ENCODE results near the gene WDR64.
"Not testable (repeated sequence)": the region's sequence is repeated elsewhere in the genome, so short reads cannot be mapped to it uniquely, and the experiment has no call there.

The WDR64 gene

DNA sequence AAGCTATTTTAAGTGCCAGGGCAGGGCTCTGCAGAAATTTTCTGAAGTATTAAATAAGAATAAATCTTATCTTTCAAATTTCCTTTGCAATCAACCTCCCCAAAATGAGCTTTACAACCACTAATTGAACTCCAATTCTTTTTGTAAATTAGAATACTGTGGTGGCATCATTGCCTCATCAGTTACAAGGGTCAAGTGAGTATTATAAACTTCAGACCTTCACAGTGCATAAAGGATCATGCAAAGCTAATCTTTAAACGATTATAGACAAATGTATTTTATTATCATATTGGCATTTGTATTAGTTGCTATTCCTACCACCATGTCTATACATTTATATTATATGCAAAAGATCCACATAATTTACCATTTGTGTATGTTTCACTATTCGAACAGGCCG is 19.1 kb upstream of the WDR64 start:
- DNase-seq = no peak

DNA sequence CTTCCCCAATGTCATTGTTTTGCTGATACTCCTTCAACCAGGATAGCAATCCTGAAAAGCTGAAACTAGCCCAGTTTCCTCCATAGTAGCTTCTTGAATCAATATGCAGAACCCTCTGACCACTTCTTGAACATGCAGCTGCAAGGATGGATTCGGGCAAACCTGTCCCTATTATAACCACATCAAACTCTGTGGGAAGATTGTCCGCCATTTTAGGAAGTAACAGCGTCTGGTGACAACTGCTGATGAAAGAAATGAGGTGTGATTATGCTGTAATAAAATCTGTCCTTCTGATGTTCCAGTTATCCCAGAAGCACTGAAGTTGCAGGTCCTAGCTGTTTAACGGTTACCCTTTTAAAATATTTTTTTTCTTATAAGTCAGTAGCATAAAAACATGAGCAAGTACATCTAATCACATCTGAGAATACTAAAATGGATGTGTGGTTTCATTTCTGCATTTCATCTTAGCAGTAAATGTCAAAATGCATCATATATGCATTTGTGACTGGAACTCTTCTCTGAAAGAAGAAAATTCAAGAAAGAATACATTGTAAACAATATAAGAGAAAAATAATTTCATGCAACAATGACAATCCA is 16.4 kb upstream of the WDR64 start:
- no peak for DNase-seq

DNA sequence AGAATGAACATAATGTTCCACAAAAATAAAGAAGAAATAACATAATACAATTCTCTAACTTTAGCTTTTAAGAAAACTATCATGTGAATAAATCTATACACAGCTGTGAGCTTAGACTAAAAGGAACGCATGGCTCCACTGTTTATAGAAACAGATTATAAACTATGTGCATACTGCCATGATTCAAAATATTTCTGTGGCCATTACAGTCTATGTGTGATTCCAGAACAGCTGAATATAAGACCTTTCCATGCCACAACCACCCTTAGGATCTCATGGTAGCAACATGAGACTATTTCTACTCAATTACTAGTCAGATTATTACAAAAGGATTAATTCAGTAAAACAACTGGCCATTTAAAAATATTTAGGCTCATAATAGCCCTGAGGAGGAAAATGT is 15.8 kb upstream of the WDR64 start:
- no peak for DNase-seq

DNA sequence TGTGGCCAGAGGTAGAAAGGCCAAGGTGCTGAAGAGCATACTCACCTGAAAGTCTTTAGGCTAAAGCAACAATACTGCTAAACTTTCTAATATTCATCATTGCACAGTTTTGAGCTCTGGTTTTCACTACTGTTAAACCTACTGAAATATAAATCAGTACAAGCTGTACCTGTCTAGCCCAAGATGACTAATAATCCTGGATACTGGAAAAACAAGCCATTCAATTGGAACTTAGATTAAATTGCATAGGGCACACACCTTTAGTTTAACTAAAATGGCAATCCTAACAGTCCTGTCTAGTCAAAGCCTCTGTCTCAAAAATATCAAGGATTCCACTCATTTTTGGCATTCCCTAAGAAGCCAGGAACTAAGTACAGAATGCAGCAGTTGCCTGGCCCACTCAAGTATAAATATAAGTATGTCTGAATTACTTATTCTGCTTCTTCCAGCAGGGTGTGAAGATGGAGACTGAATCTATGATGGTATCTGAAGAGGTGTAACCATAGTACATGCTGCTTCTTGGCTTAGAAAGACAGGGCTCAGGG is 15.0 kb upstream of the WDR64 start:
- DNase-seq = no peak

DNA sequence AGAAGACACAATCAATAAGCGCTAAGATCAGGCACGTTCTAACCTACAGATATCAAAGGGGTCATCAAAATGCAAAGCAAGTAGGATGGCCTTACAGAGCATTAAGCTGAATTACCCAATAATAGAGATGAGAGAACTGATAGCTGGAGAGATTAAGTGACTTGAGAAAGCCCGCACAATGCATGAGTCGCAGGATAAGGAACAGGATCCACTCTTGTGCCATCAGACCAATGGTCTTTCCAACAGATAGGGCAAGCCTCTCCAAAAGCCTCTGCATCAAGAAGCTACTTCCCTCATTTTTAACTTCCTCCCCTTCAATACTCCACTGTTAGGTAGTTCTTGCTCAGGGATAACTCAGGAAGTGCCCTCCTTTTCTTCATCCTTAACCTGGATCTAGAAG is 14.5 kb upstream of the WDR64 start:
- no peak for DNase-seq

DNA sequence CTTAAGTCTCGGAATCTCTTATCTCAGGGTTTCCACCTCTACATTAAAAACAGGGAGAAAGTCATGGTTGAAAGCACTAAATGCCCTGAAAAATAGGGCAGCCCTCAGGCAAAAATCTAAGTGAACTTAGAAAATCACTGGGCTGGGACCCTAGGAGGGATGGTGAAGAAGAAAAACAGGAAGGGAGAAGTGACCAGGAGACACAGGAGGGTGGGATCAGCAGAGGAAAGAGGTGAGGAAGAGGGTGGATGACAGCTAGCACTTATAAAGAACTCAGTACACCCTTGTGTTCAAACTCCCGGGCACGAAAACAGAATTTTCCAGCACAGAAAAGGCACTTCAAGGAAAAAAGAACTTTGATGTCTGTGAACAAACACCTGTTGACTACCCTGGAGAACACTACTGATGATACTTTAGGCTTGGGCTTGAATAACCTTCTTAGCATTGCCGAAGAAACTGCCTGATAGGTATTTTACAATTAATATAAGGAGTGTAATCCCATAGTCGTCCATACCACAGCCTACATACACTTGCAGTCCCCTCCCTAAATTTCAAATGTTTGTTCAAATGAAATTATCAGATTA is 13.9 kb upstream of the WDR64 start:
- no peak for DNase-seq

DNA sequence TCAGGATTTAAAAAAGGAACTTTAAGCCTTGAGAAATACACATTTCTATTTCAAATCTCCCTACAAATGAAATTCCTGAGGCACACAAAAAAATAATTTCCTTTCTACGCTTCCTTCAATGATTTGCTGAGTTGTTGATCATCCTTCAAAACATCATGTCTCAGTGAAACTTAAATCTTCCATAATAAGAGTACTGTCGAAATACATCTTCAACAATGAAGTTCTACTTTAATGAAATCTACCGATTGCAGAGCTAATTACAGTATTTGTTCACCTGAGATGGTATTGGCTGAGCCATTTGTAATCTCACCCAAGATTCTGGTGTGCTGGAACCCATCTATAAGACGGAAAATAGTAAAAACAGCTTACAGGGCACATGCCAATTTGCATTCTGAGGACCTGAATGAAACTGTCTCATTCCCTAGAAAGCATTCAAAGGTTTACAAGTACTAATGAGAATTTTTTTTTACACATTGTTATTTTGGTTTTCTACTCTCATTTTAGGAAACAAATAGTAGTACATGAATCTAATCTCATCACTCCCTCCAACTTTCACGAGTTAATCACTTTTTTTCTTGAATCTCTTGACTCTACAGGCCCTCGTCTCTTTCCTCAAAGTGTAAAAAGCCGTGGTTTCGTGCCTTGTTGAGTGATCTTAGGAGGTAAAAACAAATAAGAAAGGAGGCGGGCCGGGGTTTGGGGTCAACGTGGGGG is 13.0 kb upstream of the WDR64 start:
- DNase-seq = no peak

DNA sequence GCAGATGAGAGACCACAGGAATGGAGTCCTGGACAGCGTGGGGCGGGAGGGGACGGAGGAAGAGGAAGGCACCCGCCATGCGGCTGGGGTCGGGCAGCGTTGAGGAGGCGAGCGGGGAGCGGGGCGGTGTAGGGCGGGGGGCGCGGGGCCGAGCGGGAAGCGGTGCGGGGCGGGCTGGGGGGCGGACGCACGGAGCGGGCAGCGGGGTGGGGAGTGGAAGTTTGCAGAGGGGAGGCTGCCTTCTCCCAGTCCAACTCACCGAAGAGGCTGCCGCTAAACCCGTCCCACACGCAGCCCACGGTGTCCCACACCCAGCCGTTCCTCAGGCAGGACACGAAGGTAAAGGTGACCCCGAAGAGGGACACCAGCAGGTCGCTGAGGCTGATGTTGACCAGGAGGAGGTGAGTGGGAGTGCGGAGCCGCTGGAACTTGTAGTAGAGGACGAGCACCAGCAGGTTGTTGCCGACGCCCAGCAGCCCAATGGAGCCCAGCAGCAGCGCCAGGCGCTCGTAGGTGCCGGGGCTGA is 12.4 kb upstream of the WDR64 start:
- DNase-seq = peak; percentile 33

DNA sequence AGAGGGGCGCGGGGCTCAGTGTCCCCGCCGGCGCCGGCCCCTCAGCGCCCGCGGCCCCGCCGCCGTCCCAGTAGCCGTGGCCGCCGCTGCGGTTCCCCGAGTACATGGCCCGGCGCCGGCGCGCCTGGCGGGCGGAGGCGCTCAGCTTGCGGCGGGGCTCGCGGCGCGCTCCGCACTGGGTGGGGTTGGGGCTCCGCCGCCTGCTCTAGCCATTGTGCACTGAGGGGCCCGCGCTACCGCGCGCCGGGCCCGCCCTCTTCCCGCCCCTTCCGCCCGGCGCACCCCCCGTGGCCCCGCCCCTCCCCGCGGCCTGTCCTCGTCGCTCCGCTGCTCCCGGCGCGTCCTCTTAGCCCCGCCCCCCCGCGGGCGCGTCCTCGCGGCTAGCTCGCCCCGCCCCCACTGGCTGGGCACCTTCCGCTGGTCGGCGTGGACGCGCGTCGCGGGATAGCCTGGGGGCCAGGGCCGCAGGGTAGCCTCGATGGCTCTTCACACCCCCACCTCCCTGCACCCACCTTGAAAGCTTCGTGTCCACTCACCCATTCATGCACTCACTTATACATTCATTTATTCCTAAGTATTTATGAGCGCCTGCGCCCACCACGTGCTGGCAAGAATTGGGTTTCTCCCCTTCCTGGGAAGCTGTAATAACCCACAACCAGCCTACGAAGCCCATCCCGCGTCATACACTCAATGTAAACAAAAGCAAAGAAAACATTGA is 11.8 kb upstream of the WDR64 start, which contains the start of the genes CHML and OPN3:
Gene CHML (minus strand): TSS at position 221 of the 718 bp plus-strand sequence. CDS start 4,603 bp downstream, outside the sequence.
Gene OPN3 (minus strand): TSS at position 221 of the 718 bp plus-strand sequence. CDS start 115 bp downstream, at position 106.
- peak; percentile 93 for DNase-seq

DNA sequence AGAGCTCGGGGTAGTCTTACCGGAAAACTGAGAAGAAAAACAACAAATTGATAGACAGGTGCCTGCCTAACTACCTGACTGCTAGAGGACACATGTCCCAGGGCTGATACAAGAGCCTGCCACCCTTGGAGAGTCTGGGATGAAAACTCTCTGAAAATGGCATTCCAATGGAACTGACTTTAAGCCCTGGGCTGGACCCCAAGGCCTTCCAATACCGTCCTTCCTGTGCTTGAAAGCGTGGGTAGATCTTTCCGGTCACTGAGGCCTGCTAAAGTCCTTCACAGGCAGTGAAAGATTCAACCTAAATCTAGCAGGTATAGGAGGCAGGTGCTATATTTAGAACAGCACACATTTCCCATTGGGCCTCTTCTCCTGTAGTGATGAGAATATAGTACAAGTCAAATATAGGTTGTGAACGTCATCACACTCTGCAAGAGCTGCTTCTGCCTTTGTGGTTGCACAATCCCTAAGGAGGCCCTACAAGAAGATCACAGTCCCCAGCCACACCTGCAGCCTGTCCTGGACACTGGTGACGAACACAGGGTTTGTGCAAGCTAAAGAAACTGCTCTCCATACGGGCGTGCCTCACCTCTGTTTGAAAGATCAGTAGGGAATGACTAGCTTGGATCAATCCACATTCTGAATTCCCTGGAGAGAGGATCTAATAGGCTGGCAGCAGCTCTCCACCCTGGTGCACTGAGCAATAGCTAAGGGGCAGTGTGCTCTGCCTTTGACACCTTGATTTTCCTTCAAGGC is 11.0 kb upstream of the WDR64 start:
- no peak for DNase-seq

DNA sequence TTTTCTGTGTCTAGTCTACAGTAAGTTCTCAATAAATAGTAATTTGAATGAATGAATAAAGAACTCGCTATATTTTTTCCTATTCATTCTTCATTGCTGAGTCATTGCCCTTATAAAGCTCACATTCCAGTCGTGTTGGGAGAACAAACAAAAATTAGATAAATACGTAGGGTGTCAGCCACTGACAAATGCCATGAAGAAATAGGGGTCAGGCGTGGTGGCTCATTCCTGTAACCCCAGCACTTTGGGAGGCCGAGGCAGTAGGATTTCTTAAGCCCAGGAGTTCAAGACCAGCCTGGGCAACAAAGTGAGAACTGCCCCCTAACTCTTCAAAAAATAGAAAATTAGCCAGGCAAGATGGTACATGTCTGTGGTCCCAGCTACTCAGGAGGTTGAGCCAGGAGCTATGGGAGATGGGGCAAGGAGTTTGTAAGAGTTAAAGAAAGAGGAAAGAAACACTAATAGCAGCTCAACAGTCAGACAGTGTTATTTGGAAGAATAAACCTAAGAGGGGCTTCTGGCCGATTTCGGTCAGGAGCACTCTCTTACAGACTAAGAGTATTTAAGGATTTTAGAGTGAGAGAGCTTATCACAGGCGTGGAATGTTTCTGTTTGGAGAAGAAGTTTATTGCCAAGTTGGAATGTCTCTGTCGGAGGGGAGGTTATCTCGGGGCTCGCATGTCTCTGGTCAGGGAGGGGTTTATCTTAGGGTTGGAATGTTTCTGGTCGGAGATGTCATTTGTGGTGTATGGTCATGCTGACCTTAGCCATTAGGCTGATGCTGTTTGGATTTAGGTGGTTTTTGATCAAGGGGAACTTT is 10.1 kb upstream of the WDR64 start:
- DNase-seq = no peak

DNA sequence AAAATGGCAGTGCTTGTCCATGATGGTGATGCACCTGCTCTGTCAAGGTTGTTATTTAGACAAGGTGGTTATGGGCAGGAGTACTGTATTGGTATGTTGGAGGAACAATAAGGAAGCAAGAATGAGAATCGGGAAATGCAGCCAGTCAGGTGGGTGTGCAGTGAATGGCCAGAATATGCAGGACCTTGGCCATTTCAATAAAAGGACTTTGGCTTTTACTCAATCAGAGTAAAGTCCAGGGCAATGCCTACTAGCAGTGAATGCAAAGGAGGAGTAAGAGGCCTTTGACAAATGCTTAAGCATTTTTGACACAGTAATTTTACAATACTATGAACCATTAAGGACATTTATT is 9.5 kb upstream of the WDR64 start:
- no peak for DNase-seq

DNA sequence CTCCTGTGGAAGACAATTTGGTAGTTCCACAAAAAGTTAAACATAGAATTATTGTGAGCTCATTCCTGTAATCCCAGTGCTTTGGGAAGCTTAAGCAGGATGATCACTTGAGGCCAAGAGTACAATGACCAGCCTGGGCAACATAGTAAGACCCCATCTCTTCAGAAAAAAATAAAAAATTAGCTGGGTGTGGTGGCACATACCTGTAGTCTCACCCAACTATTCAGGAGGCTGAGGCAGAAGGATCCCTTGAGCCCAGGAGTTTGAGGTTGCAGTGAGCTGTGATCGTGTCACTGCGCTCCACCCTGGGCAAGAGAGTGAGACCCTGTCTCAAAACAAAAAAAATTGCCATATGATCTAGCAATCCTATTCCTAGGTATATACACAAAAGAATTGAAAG is 7.8 kb upstream of the WDR64 start:
- no peak for DNase-seq

DNA sequence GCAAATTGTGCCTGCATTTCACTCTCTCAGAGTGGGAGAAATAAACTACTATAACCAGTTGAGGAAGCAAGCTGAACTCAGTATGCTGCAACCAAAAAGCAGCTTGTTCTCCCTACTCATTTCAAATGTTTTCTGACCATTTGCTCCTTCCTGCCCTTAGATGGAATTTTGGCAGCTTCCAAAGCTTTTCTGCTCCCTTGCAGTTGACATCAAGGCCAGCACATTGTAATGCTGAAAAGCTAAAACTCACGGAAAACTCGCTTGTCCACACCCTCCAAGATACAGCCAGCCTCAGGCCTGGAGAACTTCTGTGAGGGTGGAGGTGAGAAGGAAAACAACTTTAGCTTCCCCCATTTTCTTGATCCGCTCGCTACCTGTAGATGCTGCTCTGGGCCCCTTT is 6.9 kb upstream of the WDR64 start:
- no peak for DNase-seq

DNA sequence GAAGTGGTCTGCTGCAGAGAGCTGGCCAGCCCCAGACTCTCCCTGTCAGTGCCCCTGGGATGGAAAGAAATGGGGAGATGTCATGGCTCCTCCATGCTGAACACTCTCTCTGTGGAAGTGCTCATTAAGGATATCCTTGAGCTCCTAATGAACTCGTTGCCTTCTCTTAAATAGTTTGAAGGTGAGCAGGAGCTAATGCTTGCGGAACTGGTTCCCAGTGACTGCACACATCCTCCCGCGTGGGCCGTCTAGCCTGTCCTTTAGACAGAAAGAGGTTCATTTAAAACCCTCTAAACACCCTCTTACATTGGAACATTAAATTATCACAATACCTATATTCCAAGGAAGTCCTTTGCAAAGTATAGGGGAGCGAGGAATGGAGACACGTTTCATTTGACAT is 5.9 kb upstream of the WDR64 start:
- no peak for DNase-seq

DNA sequence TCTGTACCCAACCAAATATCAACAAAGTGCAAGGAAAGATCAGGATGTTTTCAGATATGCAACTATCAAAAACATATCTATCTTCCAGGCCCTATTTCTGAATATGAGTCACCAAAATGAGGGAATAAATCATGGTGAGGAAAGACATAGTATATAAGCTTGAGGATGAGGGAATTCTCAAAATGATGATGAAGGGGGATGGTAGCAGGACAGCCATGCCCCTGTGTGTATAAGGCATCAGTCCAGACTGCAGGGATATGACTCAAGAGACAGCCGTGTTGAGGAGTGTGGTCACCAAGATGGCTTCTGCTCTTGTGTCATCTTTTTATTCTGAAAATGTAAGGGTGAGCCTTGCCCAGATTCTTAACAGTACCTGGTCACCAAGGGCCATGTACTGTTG is 4.4 kb upstream of the WDR64 start:
- no peak for DNase-seq

DNA sequence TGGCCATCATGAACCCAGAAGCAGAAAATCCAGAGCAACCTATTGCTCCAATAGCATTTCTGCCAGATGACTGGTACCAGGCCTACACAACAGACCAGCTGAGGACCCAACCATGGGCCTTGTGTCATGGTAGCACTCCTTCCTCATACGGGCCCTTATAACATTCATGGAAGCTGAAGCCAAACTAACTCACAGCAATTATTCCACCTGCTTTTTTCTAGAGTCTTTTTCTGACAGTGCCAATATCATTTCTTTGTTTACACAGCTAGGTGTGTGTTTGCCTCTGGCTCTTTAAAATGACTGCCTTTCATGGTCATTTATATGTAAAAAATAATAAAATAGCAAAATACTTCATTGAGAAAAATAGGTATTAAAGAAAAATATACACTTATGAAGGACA is 3.9 kb upstream of the WDR64 start:
- DNase-seq = no peak

DNA sequence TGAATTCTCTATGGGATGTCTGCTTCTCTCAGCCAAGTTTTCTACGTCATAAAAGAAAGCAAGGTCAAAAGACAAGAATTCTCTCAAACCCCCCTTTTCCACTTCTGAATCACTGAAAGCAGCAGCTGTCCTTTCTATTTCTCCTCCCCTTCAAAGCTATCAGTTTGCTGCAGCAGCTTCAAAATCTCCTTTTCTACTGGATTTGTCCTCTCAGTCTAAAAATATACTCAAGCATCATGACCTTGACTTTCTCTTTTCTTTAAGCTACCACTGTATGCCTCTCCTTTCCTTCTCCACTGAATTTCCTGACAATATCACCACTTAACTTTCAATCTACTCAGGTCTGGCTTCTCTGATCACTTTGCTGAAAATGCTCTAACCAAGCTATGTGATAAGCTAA is 1.9 kb downstream of the WDR64 start:
- DNase-seq = no peak

DNA sequence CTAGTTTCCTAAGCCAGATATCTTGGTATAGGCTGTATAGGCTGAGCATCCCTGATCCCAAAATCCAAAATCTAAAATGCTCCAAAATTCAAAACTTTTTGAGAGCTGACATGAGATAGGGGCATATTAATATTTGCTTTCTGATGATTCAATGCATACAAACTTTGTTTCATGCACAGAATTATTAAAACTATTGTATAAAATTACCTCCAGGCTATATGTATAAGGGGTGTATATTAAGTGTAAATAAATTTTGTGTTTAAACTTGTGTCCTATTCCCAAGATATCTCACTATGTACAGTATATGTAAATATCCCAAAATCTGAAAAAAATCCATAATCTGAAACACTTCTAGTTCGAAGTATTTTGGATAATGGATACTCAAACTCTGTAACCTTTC is 2.6 kb downstream of the WDR64 start:
- DNase-seq = no peak

DNA sequence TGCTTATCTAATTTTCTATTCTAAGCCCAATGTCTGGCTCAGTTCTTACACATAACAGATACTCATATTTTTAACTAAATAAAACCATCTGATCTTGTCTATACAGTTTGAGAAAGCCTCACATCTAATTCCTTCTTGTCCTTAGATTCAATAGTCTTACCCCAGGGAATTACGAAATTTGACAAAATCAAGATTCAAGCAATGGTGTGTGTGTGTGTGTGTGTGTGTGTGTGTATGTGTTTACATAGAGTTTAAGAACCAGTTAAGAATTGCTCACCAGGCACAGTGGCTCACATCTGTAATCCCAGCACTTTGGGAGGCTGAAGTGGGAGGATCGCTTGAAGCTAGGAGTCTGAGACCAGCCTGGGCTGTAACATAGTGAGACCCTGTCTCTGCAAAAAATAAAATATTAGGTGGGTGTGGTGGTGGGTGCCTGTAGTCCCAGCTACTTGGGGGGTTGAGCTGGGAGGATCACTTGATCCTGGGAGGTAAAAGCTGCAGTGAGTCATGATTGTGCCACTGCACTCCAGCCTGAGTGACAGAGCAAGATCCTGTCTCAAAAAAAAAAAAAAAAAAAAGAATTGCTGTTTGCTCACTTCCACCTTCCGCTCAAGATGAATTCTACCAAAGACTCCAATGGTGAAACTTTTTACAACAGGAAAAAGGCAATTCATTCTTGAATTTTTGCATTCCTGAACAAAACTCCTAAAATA is 6.2 kb downstream of the WDR64 start:
- no peak for DNase-seq

DNA sequence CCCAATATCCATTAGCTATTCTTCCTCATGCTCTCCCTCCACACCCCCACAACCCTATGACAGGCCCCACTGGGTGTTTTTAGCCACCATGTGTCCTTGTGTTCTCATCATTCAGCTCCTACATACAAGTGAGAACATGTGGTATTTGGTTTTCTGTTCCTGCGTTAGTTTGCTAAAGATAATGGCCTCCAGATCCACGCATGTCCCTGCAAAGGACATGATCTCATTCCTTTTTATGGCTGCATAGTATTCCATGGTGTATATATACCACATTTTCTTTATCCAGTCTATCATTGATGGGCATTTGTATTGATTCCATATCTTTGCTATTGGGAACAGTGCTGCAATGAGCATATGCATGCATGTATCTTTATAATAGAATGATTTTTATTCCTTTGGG is 6.9 kb downstream of the WDR64 start:
- DNase-seq = not testable (repeated sequence)
